Limb (tissue), 2 donors: ENCODE results near the gene TASP1.
"Not testable (repeated sequence)": the region's sequence is repeated elsewhere in the genome, so short reads cannot be mapped to it uniquely, and the experiment has no call there.

Source experiments
- DNase-seq, 2 donors: peaks; one replicate each; pipeline ENCODE4 v3.0.0-alpha.2; 2016; ENCODE audit errors: extremely low spot score in 2 of 2

TASP1 gene

DNA sequence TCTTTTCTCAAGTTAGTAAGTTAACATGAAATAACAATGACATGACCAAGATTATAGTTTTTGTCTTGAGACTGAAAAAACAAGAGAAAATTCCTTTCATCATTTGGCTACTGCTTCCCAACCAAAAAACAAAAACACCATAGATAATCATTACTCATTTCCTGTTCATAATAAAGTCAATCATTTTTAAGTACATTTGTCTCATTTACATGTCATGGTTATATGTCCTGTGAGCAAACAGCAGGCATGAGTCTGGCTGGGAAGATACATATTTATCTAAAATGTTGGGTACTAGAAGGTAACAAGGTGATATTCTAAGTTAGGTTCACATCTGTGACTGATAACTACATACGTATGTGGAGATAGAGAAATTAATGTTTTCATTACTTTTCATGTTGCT lies 237.1 kb downstream of the TASP1 start:
- no peak for DNase-seq

DNA sequence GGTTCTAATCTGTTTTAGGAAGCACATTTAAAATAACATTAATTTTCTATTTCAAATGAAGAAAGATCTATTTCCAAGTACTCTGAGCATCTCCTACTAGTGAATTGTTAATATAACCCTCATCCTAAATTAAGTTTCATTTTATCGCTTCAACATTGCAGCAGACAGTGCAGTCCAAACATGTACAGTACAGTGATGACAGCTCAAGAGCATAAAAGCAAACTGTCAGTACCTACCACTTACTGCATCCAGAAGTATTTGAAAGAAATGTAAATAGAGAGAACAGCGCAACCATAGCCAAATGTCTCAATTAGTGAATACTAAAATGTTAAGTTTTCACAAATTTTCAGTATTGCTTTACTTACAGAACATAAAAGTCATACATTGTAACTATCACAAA lies 238.3 kb downstream of the TASP1 start:
- no peak for DNase-seq

DNA sequence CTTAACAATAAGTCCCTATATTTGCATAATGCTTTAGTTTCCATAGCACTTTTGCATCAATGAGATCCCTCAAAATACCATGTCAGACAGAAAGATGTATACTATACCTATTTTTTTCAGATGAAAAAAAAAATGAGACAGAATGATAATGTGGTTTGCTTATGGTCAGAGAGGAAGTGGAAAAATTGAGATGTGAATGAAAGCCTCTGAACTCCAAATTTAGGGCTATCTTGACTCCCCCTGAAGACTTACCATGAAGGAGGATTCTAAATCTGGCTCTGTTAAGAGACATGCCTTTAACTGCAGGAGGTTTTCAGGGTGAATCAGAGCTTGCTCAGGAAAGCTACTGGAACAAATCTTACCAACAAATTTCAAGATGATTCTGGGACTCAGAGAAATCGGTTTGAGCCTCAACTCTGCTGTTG lies 241.4 kb downstream of the TASP1 start:
- DNase-seq, result no peak

DNA sequence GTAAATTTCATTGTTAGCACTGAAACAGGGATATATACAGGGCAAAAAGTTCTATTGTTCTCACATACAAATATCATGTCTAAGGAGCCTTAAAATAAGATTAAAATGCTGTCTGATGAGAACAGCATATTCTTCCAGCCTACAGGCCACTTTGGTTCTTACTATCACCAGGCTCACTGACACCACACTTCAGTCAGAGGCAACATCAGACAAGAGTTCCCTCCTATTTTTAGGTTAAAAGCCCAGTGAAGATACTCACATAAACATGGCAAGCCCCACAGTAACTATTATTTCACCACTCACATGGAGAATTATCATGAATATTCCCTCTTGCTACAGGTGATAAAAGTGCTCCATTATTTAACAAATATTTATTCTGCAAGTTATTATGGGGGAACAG lies 241.9 kb downstream of the TASP1 start:
- no peak for DNase-seq

DNA sequence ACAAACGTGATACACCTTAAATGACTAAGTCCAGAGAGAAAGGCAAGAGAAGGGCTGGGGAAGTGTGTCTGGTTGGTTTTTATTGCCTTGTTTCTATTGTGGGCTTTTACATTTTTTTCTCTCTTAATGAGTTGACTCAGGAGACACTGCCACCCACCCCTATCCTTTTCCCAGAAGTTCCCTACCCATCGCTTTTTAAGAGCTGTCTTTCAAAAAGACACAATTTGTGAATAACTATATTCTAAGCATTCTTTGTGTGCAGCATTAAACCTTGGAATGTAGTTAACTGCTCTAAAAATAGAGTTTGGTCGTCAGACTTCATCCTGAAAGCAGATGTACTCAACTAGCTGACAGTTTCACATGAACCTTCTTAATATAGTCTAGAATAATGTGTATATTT lies 242.7 kb downstream of the TASP1 start:
- no peak for DNase-seq

DNA sequence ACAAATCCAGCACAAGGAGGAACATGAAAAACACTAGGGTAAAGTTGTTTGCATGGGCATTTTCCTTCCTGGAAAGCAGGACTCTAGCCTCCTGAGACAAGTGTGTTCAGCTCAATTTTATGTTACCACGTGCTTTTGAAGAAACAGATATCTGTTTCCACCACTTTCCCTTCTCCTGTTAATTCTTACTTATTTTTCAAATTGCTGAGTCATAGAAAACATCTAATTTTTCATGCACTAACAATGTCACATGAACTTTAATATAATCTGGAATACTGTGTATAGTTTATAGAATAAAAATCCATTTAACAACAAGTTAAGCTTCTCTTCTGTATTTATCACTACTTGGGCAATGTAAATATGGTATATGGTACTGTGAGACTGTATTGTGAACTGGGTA lies 243.5 kb downstream of the TASP1 start:
- DNase-seq, result no peak

DNA sequence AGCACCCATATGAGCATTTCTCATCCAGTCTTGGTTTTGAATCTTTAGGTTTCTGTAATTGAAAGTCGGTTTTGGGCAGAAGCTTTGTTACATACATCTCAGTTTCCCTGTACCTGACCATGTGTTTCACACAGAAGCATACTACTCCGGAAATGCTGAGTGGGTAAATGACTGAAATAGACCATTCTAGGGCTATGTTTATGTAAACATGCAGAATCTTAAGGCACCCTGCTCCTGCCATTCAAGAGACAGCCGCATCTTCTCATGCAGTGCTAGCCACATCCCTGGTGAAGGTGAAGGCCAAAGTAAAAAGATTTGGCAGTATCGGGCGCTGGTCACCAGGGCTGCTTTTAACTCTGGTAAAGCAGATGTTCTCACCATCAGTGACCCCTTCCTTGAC lies 246.3 kb downstream of the TASP1 start:
- no peak for DNase-seq

DNA sequence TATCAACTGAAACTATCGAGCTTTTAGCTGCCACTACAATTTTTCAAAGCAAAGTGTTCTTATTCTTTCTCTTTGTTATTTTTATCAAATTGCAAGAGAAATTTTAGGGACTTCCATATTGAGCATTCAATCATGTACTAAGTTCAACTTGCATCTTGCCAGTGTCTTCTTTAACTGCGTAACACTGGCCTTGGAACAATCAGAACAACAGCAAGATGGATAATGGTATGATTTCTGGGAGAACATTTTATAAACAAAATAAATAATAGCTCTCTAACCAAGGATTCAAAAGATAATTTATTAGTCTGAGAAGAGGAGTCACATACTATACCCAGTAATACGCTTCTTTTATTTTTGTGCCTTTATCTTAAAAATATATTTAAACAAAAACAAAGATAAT lies 249.6 kb downstream of the TASP1 start:
- no peak for DNase-seq

DNA sequence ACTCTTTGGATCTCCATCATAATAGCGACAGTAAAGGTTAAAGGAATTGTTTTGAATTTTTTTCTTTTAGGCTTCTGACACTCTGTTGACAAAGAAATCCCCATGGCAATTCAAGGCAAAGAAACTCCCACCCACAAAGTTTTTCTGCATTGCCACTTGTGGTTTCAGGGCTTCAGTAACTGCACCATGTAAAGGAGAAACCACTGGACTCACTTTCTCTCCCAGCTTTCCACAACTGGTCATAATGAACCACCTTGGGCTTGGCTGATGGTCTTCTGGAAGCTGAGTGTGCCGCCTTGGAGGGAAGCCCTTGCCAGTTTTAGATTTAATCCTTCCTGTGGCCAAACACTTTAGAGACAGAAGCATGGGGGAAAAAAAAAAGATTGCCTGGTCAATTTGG lies 254.6 kb downstream of the TASP1 start:
- DNase-seq, result no peak

DNA sequence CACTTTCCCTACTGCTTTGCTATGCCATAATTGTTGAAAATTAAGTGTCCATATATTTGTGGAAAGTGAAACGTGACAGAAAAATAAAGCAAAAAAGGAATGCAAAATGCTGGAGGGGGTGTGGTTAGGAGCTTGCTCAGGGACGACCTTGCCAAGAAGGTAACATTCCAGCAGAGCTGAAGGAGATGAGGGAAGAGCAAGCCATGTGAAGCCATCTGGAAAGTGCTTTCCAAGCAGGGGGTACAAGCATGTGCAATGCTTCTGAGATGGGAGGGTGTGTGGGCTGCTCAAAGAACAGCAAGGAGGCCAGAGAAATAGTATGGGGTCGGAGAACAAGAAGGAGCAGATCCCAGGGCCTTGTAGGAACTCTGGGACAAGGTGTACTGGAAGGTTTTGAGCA lies 255.9 kb downstream of the TASP1 start:
- no peak for DNase-seq

DNA sequence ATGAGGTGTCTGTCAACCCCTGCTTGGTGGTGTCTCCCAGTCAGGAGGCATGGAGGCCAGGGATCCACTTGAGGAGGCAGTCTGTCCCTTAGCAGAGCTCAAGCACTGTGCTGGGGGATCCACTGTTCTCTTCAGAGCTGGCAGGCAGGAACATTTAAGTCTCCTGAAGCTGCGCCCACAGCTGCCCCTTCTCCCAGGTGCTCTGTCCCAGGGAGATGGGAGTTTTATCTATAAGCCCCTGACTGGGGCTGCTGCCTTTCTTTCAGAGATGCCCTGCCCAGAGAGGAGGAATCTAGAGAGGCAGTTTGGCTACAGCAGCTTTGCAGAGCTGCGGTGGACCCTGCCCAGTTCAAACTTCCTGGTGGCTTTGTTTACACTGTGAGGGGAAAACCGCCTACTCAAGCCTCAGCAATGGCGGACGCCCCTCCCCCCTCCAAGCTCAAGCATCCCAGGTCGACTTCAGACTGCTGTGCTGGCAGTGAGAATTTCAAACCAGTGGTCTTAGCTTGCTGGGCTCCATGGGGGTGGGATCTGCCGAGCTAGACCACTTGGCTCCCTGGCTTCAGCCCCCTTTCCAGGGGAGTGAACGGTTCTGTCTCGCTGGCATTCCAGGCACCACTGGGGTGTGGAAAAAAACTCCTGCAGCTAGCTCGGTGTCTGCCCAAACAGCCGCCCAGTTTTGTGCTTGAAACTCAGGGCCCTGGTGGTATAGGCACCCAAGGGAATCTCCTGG lies 258.1 kb downstream of the TASP1 start:
- DNase-seq, result not testable (repeated sequence)

DNA sequence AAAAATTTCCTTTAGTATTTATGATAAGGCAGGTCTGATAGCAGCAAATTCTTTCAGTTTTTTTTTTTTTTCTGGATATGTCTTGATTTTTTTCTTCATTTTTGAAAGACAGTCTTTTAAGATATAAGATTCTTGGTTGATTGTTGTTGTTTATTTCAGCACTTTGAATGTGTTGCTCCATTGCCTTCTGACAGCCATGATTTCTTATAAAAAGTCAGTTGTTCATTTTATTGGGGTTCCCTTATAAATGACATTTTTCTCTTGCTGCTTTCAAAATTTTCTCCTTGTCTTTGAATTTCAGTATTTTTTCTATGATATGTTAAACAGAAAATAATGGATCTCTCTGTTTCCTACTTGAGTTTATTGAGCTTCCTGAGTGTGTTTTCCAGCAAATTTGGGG lies 265.3 kb downstream of the TASP1 start:
- DNase-seq, result no peak

DNA sequence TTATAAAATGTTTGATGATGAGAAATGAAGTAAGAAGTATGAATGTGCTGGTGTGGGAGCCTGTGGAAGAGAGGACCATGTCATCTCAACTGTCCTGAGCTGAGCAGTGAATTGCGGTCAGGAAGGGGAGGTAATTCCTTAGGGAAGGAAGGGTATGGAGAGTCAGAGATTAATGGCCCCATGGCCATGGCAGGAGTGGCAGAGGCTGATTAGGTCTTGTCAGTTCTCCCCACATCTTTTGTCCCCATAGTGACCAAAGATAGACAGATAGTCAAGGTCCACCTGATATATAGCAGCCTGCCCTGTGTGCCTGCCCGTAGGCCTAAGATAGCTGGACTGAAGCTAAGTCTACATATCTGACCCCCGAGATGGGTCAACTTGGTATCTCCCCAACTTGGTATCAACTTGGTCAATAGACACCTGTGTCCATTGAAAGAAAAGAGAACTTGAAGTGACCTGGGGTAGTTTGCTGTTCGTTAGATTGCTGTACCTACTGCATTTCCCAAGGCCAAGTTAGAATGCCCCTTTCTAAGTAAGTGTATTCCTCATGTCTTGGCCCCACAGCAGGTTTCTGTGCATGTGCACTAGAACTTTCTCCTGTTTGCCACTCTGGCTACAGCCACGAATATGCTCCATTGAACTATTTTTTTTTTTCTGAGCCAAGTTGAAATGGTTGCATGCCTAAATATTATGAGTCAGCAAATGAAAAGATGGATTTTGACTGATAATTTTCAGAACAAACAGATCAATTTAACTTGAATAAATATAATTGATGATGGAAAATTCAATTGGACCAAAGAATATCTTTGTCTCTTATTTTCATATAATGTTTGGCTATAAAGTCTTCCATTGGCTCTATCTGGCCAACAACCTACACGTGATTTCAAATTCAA lies 274.2 kb downstream of the TASP1 start:
- DNase-seq, result no peak

DNA sequence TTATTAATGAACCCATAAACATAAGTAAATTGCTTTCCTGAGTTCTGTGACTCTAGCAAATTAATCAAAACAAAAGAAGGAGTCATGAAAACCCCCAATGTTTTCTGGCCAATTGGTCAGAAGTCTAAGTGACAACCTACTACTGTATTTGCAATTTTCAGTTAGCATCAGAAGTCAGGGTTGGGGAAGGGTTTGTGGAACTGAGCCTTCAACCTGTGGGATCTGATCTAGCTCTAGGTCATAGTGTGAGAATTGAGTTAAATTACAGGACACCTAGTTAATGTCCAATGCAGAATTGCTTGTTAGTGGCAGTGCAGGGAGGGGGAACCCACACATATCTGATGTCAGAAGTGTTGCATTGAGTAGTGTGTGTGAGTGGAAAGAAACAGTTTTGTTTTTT lies 275.3 kb downstream of the TASP1 start:
- no peak for DNase-seq

DNA sequence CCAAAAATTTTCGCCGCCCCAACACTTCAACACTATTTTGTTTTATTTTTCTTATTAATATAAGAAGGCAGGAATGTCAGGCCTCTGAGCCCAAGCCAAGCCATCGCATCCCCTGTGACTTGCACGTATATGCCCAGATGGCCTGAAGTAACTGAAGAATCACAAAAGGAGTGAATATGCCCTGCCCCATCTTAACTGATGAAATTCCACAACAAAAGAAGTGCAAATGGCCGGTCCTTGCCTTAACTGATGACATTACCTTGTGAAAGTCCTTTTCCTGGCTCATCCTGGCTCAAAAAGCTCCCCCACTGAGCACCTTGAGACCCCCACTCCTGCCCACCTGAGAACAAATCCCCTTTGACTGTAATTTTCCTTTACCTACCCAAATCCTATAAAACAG lies 276.6 kb downstream of the TASP1 start:
- DNase-seq, result not testable (repeated sequence)

DNA sequence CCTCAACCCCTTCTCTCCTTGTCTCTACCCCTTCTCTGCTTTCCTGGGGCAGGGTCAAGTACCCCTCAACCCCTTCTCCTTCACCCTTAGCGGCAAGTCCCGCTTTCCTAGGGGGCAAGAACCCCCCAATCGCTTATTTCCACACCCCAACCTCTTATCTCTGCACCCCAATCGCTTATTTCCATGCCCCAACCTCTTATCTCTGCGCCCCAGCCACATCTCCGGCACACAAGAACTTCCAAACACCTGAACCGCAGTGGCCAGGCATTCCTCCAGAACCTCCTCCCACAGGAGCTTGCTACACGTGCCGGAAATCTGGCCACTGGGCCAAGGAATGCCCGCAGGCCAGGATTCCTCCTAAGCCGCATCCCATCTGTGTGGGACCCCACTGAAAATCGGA lies 279.8 kb downstream of the TASP1 start:
- not testable (repeated sequence) for DNase-seq

DNA sequence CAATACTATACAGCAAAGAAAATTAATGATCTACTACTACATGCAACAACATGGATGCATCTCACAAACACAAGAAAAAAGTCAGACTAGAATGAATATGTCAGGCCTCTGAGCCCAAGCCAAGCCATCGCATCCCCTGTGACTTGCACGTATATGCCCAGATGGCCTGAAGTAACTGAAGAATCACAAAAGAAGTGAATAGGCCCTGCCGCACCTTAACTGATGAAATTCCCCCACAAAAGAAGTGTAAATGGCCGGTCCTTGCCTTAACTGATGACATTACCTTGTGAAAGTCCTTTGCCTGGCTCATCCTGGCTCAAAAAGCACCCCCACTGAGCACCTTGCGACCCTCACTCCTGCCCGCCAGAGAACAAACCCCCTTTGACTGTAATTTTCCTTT lies 280.9 kb downstream of the TASP1 start:
- DNase-seq, result not testable (repeated sequence)

DNA sequence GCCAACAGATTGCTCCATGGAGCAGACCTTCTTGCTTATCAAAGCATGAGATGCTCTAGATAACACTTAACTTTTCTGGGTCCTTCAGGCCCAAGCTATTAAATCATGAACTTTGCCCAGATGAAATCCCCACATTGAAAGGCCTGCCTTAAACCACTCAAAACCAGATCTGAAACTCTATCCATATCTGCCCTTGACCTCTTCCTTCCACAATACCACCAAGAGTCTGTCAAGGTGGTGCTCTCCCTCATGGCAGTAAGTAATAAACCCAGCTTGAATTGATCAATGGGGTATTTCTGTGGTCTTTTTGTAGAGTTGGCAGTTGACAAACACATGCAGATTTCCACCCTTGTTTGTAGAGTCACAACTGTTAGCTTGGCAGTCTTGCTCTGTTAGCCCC lies 282.1 kb downstream of the TASP1 start:
- no peak for DNase-seq

DNA sequence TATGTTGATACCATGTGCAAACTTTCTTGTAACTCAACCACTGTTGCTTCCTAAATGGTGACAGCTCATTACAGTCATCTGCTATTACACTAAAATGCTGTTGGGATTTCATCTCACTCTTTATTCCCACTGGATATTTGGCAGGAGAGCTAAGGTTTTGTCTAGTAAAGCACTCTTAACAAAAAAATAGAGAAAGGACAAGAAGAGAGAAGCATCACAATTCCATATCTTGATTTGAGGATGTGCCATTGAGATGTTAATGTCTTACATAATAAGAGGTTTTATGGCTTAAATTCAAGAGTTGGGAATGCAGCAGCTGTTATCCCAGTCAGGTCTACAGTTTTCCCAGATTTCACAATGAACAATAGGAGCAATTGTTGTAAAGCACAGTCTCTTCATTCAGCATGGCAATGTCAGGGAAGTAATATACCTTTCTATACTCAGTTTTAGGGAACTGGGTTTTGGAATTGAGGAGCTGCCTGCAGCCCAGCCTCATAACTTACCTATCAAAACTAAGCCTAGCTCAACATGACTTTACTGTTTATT lies 282.7 kb downstream of the TASP1 start:
- DNase-seq, result no peak

DNA sequence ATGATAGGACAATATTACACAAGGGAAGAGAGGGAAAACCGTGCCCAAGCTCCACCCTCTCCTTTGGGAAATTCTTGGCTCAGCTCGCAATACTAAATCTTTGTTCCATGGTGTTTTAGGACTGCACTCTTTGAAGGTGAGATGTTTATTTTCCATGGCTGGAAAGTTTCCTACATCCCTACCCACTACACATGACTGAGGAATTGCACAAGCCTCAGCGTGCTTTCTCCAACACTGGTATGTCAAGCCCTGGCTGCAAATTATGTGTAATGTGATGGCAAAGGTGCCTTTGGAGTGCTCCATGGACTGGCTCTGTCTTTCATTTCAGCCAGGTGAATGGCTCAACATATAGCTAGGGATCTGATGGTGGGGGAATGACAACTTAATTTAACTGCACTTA lies 283.3 kb downstream of the TASP1 start:
- DNase-seq, result peak in 1 of 2 donors; percentile 30

DNA sequence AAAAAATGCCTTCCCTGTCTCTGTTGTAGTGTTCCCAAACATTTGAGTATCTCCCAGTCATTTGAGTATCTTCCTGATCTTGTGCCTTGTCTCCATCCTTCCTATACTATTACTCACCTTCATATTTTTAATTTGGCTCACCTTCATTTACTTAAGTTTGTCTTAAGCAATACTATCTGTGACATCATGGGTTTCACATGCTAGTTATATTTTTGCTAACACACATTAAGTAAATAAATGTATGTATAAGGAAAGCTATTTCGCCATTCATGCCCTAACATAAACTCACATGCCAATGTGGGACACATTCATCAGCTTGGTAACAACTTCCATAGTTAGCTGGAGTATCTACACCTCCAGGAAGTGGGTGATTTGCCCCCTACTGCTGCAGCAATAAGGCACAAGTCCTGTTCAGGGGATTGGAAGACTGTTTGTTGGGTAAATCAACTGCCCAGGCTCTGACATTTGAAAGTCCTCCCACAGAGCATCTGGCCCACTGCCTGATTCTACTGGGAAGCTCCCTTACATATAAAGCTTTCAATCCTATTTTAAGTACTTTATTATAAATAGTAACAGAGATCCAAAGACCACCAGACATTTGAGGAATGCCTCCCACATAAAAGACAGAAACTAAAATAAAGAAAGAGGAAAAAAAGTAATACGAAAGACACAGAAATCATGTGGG lies 285.3 kb downstream of the TASP1 start:
- no peak for DNase-seq

DNA sequence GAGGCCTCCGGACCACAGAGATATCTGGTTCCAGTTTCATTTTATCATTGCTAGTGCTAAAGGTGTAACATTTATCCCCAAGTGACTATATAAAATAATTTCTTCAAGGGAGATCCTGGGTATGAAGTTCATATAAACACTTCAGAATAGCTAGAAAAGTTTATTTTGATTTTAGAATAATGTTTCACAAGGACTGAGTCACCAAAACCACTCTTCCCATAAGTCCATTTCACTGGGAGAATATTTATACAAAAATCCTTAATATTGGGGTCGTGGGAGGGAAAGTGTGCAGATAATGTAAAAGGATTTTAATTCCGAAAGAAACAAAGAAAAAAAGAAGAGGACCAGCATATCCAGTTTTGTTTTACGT lies 289.5 kb downstream of the TASP1 start:
- DNase-seq, result no peak
